ENCODE results near the gene CERS4. TPM values are rescaled to one million over a fixed set of nuclear protein-coding genes. Genes with fewer than 3 reads are reported as not detected.

CERS4 gene
- total and polyA plus RNA-seq, 2 donors (not counting 3 experiments of a cell fraction or from before 2014, with no cell fraction given) = 4.9 to 7.7 TPM

DNA sequence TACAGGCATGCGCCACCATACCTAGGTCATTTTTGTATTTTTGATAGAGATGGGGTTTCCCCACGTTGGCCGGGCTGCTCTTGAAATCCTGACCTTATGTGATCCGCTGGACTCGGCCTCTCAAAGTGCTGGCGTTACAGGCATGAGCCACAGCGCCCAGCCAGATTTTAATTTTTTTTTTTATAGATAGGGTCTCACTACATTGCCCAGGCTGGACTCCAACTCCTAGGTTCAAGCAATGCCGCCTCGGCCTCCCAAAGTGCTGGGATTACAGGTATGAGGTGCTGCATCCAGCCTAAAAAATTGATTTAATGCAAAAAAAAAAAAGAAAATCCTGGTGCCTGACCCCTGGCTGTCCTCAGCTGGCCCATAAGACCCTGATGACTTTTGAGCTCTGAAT lies 24.9 kb upstream of the CERS4 start:
- Histone ChIP-seq H2AFZ (ENCODE audit: low read depth, low read length) (no peak overlapping the region), H3K27ac (ENCODE audit: insufficient read depth, low read depth, low read length) (no peak overlapping the region), H3K9ac (replicated peaks; ENCODE audit: extremely low read depth, insufficient read depth, low read length) (no peak overlapping the region), H3K27me3 (ENCODE audit: control insufficient read depth in 2 of 2, insufficient read depth in 2 of 2, low read length in 2 of 2) (no peaks in the 10 kb centered on the region), H3K4me3 (replicated peaks in 1 of 3; ENCODE audit: insufficient read depth in 1 of 3, low read depth in 1 of 3, low read length in 3 of 3) (no peak overlapping the region), H3K4me2 (ENCODE audit: insufficient read depth, low read length) (no peak overlapping the region), H3K79me2 (ENCODE audit: control insufficient read depth, insufficient read depth, low read length) (no peaks in the 10 kb centered on the region), H3K9me3 (replicated peaks; ENCODE audit: control insufficient read depth, insufficient read depth, low read length) (no peaks in the 10 kb centered on the region), H3K36me3 (ENCODE audit: control insufficient read depth in 2 of 2, extremely low read depth in 1 of 2, insufficient read depth in 2 of 2, low read length in 2 of 2) (no peaks in the 10 kb centered on the region), H4K20me1 (replicated peaks; ENCODE audit: control insufficient read depth, extremely low read depth, insufficient read depth, low read length) (no peaks in the 10 kb centered on the region), H3K9me1 (replicated peaks; ENCODE audit: control insufficient read depth, extremely low read depth, insufficient read depth, low read length) (no peaks in the 10 kb centered on the region), H3K4me1 (ENCODE audit: control insufficient read depth, extremely low read depth, insufficient read depth, low read length) (no peaks in the 10 kb centered on the region)
- ChIA-PET POLR2A (no interaction called here), CTCF (interaction anchor here (0.9 to 1.3 kb wide), 3 partner anchors 20 to 213 kb away, joined by 3 to 4 read pairs (median 3); no protein-coding TSS in a partner anchor)
- intact Hi-C loops (cut with micrococcal nuclease) = no loop called here
- no peak for TF ChIP-seq POLR2A (IDR thresholded peaks at IDR 0.05; ENCODE audit: low read depth, low read length)
- TF ChIP-seq, protein P1, sequence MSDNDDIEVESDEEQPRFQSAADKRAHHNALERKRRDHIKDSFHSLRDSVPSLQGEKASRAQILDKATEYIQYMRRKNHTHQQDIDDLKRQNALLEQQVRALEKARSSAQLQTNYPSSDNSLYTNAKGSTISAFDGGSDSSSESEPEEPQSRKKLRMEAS (IDR thresholded peaks at IDR 0.05; ENCODE audit: insufficient read depth, insufficient read length) = no peak
- no peak for TF ChIP-seq MYC (IDR thresholded peaks at IDR 0.05; ENCODE audit: low read depth, low read length)
- TF ChIP-seq JUN (IDR thresholded peaks at IDR 0.05; ENCODE audit: borderline replicate concordance, insufficient read depth, insufficient read length, low read depth) = no peak
- no peak for TF ChIP-seq POLR2AphosphoS5 (IDR thresholded peaks at IDR 0.05; ENCODE audit: insufficient read depth, low read depth, low read length)
- no peak for TF ChIP-seq FOS (IDR thresholded peaks at IDR 0.05; ENCODE audit: borderline replicate concordance, insufficient read depth, low read length)
- TF ChIP-seq EZH2 (IDR thresholded peaks at IDR 0.05; ENCODE audit: borderline replicate concordance, low read depth, low read length, severe bottlenecking) = no peak
- DNase-seq (ENCODE audit: low read depth, low spot score) = no peak
- dilution Hi-C loops (cut with MboI; ENCODE audit: extremely low pct_ligation_motif_present, low sequenced_read_pairs) = no loop called here
- no peak for FAIRE-seq
- BruUV-seq (replicated peaks) = no TSS peak

GRCh38 chr19:8185343-8186068 lies 23.7 kb upstream of the CERS4 start:
- FAIRE-seq (no peak), DNase-seq (ENCODE audit: low read depth, low spot score) (no peak)
- H2AFZ ChIP-seq (ENCODE audit: low read depth, low read length) = no peak overlapping the region
- intact Hi-C loops (cut with micrococcal nuclease) = no loop called here
- ChIA-PET CTCF (interaction anchor here (1.3 kb wide), 1 partner anchor 215 kb away, joined by 3 read pairs; no protein-coding TSS in a partner anchor), POLR2A (no interaction called here)
- H3K9ac ChIP-seq (replicated peaks; ENCODE audit: extremely low read depth, insufficient read depth, low read length) = no peak overlapping the region
- H3K27ac ChIP-seq (ENCODE audit: insufficient read depth, low read depth, low read length) = no peak overlapping the region
- no peak overlapping the region for H3K4me3 ChIP-seq (replicated peaks in 1 of 3; ENCODE audit: insufficient read depth in 1 of 3, low read depth in 1 of 3, low read length in 3 of 3)
- H3K9me3 ChIP-seq (replicated peaks; ENCODE audit: control insufficient read depth, insufficient read depth, low read length) = no peaks in the 10 kb centered on the region
- dilution Hi-C loops (cut with MboI; ENCODE audit: extremely low pct_ligation_motif_present, low sequenced_read_pairs) = no loop called here
- no peaks in the 10 kb centered on the region for H4K20me1 ChIP-seq (replicated peaks; ENCODE audit: control insufficient read depth, extremely low read depth, insufficient read depth, low read length)
- no TSS peak for BruUV-seq (replicated peaks)
- H3K36me3 ChIP-seq (ENCODE audit: control insufficient read depth in 2 of 2, extremely low read depth in 1 of 2, insufficient read depth in 2 of 2, low read length in 2 of 2) = no peaks in the 10 kb centered on the region
- no peaks in the 10 kb centered on the region for H3K79me2 ChIP-seq (ENCODE audit: control insufficient read depth, insufficient read depth, low read length)
- no peak for TF ChIP-seq POLR2A (IDR thresholded peaks at IDR 0.05; ENCODE audit: low read depth, low read length)
- no peak for TF ChIP-seq MYC (IDR thresholded peaks at IDR 0.05; ENCODE audit: low read depth, low read length)
- no peak for TF ChIP-seq GATA2 (IDR thresholded peaks at IDR 0.05; ENCODE audit: insufficient read depth, insufficient read length, low read depth, low read length)
- TF ChIP-seq, protein P1 (IDR thresholded peaks at IDR 0.05; ENCODE audit: insufficient read depth, insufficient read length) = no peak
- TF ChIP-seq, protein P2, sequence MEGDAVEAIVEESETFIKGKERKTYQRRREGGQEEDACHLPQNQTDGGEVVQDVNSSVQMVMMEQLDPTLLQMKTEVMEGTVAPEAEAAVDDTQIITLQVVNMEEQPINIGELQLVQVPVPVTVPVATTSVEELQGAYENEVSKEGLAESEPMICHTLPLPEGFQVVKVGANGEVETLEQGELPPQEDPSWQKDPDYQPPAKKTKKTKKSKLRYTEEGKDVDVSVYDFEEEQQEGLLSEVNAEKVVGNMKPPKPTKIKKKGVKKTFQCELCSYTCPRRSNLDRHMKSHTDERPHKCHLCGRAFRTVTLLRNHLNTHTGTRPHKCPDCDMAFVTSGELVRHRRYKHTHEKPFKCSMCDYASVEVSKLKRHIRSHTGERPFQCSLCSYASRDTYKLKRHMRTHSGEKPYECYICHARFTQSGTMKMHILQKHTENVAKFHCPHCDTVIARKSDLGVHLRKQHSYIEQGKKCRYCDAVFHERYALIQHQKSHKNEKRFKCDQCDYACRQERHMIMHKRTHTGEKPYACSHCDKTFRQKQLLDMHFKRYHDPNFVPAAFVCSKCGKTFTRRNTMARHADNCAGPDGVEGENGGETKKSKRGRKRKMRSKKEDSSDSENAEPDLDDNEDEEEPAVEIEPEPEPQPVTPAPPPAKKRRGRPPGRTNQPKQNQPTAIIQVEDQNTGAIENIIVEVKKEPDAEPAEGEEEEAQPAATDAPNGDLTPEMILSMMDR (IDR thresholded peaks at IDR 0.05; ENCODE audit: extremely low read depth in 1 of 2, insufficient read depth in 1 of 2, low read depth in 1 of 2, low read length in 2 of 2) = no peak
- no peak for TF ChIP-seq FOS (IDR thresholded peaks at IDR 0.05; ENCODE audit: borderline replicate concordance, insufficient read depth, low read length)
- no peak for TF ChIP-seq EZH2 (IDR thresholded peaks at IDR 0.05; ENCODE audit: borderline replicate concordance, low read depth, low read length, severe bottlenecking)
- TF ChIP-seq JUN (IDR thresholded peaks at IDR 0.05; ENCODE audit: borderline replicate concordance, insufficient read depth, insufficient read length, low read depth) = no peak
- no peak for TF ChIP-seq POLR2AphosphoS5 (IDR thresholded peaks at IDR 0.05; ENCODE audit: insufficient read depth, low read depth, low read length)
- H3K4me1 ChIP-seq (ENCODE audit: control insufficient read depth, extremely low read depth, insufficient read depth, low read length) = no peaks in the 10 kb centered on the region
- H3K9me1 ChIP-seq (replicated peaks; ENCODE audit: control insufficient read depth, extremely low read depth, insufficient read depth, low read length) = no peaks in the 10 kb centered on the region
- H3K27me3 ChIP-seq (ENCODE audit: control insufficient read depth in 2 of 2, insufficient read depth in 2 of 2, low read length in 2 of 2) = no peaks in the 10 kb centered on the region
- H3K4me2 ChIP-seq (ENCODE audit: insufficient read depth, low read length) = no peak overlapping the region
